ENCODE data around the gene NCS1.

The NCS1 gene

GRCh38 chr9:130205912-130206311, 33.7 kb downstream of the NCS1 start:
- no peak for DNase-seq (ENCODE audit: low read depth, low spot score)
- no peak overlapping the region for H3K4me3 ChIP-seq (ENCODE audit: low read length)

- no peak overlapping the region for H3K4me3 ChIP-seq (ENCODE audit: low read length)
- no peak for DNase-seq (ENCODE audit: low read depth, low spot score)
Measured at GRCh38 chr9:130206579-130206978, 34.4 kb downstream of the NCS1 start.

- DNase-seq (ENCODE audit: low read depth, low spot score), result no peak
Measured at GRCh38 chr9:130207241-130207992, 35.2 kb downstream of the NCS1 start.

GRCh38 chr9:130208600-130209347, 36.6 kb downstream of the NCS1 start:
- DNase-seq (ENCODE audit: low read depth, low spot score), result no peak
- H3K4me3 ChIP-seq (ENCODE audit: low read length), result no peak overlapping the region

More at GRCh38 chr9:130207241-130207992, 35.2 kb downstream of the NCS1 start:
- no peak overlapping the region for H3K4me3 ChIP-seq (ENCODE audit: low read length)

GRCh38 chr9:130209422-130209821, 37.2 kb downstream of the NCS1 start:
- no peak for DNase-seq (ENCODE audit: low read depth, low spot score)
- H3K4me3 ChIP-seq (ENCODE audit: low read length), result no peak overlapping the region

- no peak for DNase-seq (ENCODE audit: low read depth, low spot score)
- no peak overlapping the region for H3K4me3 ChIP-seq (ENCODE audit: low read length)
Measured at GRCh38 chr9:130211548-130212226, 39.5 kb downstream of the NCS1 start.

GRCh38 chr9:130212543-130213297, 40.5 kb downstream of the NCS1 start:
- DNase-seq (ENCODE audit: low read depth, low spot score), result no peak
- H3K4me3 ChIP-seq (ENCODE audit: low read length), result no peak overlapping the region

- DNase-seq (ENCODE audit: low read depth, low spot score), result no peak
Measured at GRCh38 chr9:130213911-130214761, 41.9 kb downstream of the NCS1 start.

GRCh38 chr9:130214776-130215340, 42.7 kb downstream of the NCS1 start:
- no peak for DNase-seq (ENCODE audit: low read depth, low spot score)
- no peak overlapping the region for H3K4me3 ChIP-seq (ENCODE audit: low read length)

More at GRCh38 chr9:130213911-130214761, 41.9 kb downstream of the NCS1 start:
- no peak overlapping the region for H3K4me3 ChIP-seq (ENCODE audit: low read length)

GRCh38 chr9:130215341-130216119, 43.3 kb downstream of the NCS1 start:
- peak; percentile 23 for DNase-seq (ENCODE audit: low read depth, low spot score)
- no peak overlapping the region for H3K4me3 ChIP-seq (ENCODE audit: low read length)

GRCh38 chr9:130217838-130218237, 45.6 kb downstream of the NCS1 start:
- H3K4me3 ChIP-seq (ENCODE audit: low read length), result no peak overlapping the region
- DNase-seq (ENCODE audit: low read depth, low spot score), result no peak

GRCh38 chr9:130219661-130220096, 47.5 kb downstream of the NCS1 start:
- no peak overlapping the region for H3K4me3 ChIP-seq (ENCODE audit: low read length)
- DNase-seq (ENCODE audit: low read depth, low spot score), result no peak

- H3K4me3 ChIP-seq (ENCODE audit: low read length), result no peak overlapping the region
- DNase-seq (ENCODE audit: low read depth, low spot score), result no peak
Measured at GRCh38 chr9:130220352-130220751, 48.1 kb downstream of the NCS1 start.

- no peak overlapping the region for H3K4me3 ChIP-seq (ENCODE audit: low read length)
- DNase-seq (ENCODE audit: low read depth, low spot score), result no peak
Measured at GRCh38 chr9:130222833-130223232, 50.6 kb downstream of the NCS1 start.

GRCh38 chr9:130225071-130225470, 52.9 kb downstream of the NCS1 start:
- DNase-seq (ENCODE audit: low read depth, low spot score), result no peak
- no peak overlapping the region for H3K4me3 ChIP-seq (ENCODE audit: low read length)

- no peak overlapping the region for H3K4me3 ChIP-seq (ENCODE audit: low read length)
- no peak for DNase-seq (ENCODE audit: low read depth, low spot score)
Measured at GRCh38 chr9:130225586-130225985, 53.4 kb downstream of the NCS1 start.

GRCh38 chr9:130226112-130226511, 53.9 kb downstream of the NCS1 start:
- DNase-seq (ENCODE audit: low read depth, low spot score), result no peak
- no peak overlapping the region for H3K4me3 ChIP-seq (ENCODE audit: low read length)
